PC-3 (cell line): ENCODE results near the gene MGMT. TPM values are rescaled to one million over a fixed set of nuclear protein-coding genes. Genes with fewer than 3 reads are reported as not detected.

ENCODE experiments used
- ATAC-seq: fragments of 200-7000 bp; cut with Tn5 transposase; 2 replicates; pipeline ENCODE4 v1.9.1; 2020; ENCODE audit warnings: mild to moderate bottlenecking, moderate library complexity
- BruUV-seq: library from RNA; stranded (reverse); fragments of 400-500 nt; replicated peaks from 2 replicates; lab custom pipeline; 2021; lab: Mats Ljungman, UMichigan
- CTCF ChIA-PET: fragments of 300-600 bp; sonication (Branson Sonifier 250); formaldehyde crosslinking; loops from one replicate; lab custom pipeline; 2022; ENCODE audit warnings: antibody characterized with exemption; lab: Charles Lee
- POLR2A ChIA-PET: fragments of 300-600 bp; sonication (Branson Sonifier 250); formaldehyde crosslinking; loops from one replicate; lab custom pipeline; 2022; ENCODE audit warnings: antibody characterized with exemption; ENCODE audit not compliant: unreplicated experiment; lab: Charles Lee
- DNase-seq: peaks from one replicate; pipeline ENCODE4 v3.0.0-alpha.2; 2015
- H2AFZ ChIP-seq: fragments of 300-600 bp; sonication (generic); 2 replicates; pipeline ENCODE4 v1.6.0; 2016; ENCODE audit warnings: antibody characterized with exemption, low read length
- H3F3A ChIP-seq: fragments of 300-600 bp; sonication (generic); one replicate; pipeline ENCODE4 v1.6.0; 2017; ENCODE audit warnings: antibody characterized with exemption, low read length, control low read depth, mild to moderate bottlenecking; ENCODE audit not compliant: unreplicated experiment
- H3K27ac ChIP-seq: fragments of 300-600 bp; sonication (generic); 2 replicates; pipeline ENCODE4 v1.5.1; 2016; ENCODE audit warnings: mild to moderate bottlenecking, low read length
- H3K27me3 ChIP-seq: fragments of 300-600 bp; sonication (generic); 2 replicates; pipeline ENCODE4 v1.6.1; 2016; ENCODE audit warnings: low read length, mixed read lengths
- H3K36me3 ChIP-seq: fragments of 300-600 bp; sonication (generic); 2 replicates; pipeline ENCODE4 v1.6.1; 2016; ENCODE audit warnings: low read depth, mixed run types, low read length, mixed read lengths
- H3K4me1 ChIP-seq: fragments of 300-600 bp; sonication (generic); 2 replicates; pipeline ENCODE4 v1.5.1; 2016; ENCODE audit warnings: low read length; ENCODE audit not compliant: insufficient read depth
- H3K4me2 ChIP-seq: fragments of 300-600 bp; sonication (generic); 2 replicates; pipeline ENCODE4 v1.6.0; 2016; ENCODE audit warnings: low read length
- H3K4me3 ChIP-seq: fragments of 300-600 bp; sonication (generic); 2 replicates; pipeline ENCODE4 v1.5.1; 2016; ENCODE audit warnings: mild to moderate bottlenecking, low read length, mixed read lengths
- H3K79me2 ChIP-seq: fragments of 300-600 bp; sonication (generic); 2 replicates; pipeline ENCODE4 v1.6.1; 2017; ENCODE audit warnings: low read length, mixed read lengths
- H3K9ac ChIP-seq: fragments of 300-600 bp; sonication (generic); 2 replicates; pipeline ENCODE4 v1.6.0; 2016; ENCODE audit warnings: mild to moderate bottlenecking, low read length
- H3K9me2 ChIP-seq: fragments of 300-600 bp; sonication (generic); replicated peaks from 2 replicates; pipeline ENCODE4 v1.6.1; 2016; ENCODE audit warnings: mixed run types, low read length, mixed read lengths
- H3K9me3 ChIP-seq: fragments of 300-600 bp; sonication (generic); 2 replicates; pipeline ENCODE4 v1.6.1; 2016; ENCODE audit warnings: low read length, mixed read lengths
- H4K20me1 ChIP-seq: fragments of 300-600 bp; sonication (generic); 2 replicates; pipeline ENCODE4 v1.6.1; 2016; ENCODE audit warnings: low read length, mixed read lengths
- EZH2 ChIP-seq: fragments of 300-600 bp; sonication (generic); IDR thresholded peaks from one replicate; pipeline ENCODE4 v1.6.1; 2017; ENCODE audit warnings: antibody characterized with exemption, mild to moderate bottlenecking, low read length; ENCODE audit not compliant: unreplicated experiment
- EZH2phosphoT487 ChIP-seq: fragments of 300-600 bp; sonication (generic); IDR thresholded peaks from 2 replicates; pipeline ENCODE4 v1.6.1; 2018; ENCODE audit warnings: mild to moderate bottlenecking, antibody characterized with exemption, low read length, borderline replicate concordance
- intact Hi-C: fragments of 100-400 bp; cut with micrococcal nuclease; formaldehyde crosslinking; loops from 2 replicates; pipeline ENCODE4 v1.9.0; 2023
- total RNA-seq: library from RNA; depleted of rRNA; stranded (reverse); fragments of >200 nt; gene quantifications from 2 replicates; pipeline ENCODE4 v1.2.3, GENCODE V29; 2014
- TF ChIP-seq, protein P1 (sequence below): fragments of 300-600 bp; sonication (generic); conservative IDR thresholded peaks from 2 replicates; pipeline ENCODE4 v1.5.1; 2017; ENCODE audit warnings: antibody characterized with exemption, low read depth, mild to moderate bottlenecking, low read length

The MGMT gene
- total RNA-seq, 1 experiment from 2014 or later, result 19.8 TPM

DNA sequence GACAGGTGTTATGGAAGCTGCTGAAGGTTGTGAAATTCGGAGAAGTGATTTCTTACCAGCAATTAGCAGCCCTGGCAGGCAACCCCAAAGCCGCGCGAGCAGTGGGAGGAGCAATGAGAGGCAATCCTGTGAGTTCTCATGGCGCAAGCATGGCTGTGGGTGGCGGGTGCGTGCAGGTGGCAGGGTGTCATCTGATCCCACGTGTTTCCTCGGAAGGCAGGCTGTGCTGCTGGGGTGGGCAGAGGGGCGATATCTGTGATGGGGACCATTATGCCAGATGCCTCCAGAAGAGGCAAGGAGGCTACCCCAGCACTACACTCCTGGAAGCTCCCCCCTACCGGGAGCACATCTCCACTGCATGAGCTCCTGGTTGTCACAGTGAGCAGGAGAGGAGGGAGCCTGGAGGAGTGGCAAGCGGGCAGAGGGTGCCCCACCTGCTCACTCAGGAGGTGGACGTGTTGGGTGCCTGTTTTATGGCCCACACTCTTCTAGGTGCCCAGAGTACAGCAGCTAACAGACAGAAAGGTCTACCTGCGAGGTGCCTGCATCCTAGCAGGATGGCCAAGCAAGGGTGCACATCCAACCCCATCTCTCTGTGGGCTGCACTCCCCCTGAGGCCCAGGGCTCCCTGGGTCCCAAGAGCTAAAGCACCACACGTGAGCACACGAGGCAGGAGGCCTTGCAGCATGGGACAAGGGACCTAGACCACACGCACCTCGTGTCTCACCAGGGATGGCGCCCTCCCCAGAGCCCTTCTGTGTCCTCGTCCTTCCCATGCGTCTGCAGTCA is 292.4 kb downstream of the MGMT start:
- H3K4me3 ChIP-seq, result no peak overlapping the region
- H3F3A ChIP-seq, result no peaks in the 10 kb centered on the region
- no peak overlapping the region for H3K4me2 ChIP-seq
- TF ChIP-seq, protein P1, sequence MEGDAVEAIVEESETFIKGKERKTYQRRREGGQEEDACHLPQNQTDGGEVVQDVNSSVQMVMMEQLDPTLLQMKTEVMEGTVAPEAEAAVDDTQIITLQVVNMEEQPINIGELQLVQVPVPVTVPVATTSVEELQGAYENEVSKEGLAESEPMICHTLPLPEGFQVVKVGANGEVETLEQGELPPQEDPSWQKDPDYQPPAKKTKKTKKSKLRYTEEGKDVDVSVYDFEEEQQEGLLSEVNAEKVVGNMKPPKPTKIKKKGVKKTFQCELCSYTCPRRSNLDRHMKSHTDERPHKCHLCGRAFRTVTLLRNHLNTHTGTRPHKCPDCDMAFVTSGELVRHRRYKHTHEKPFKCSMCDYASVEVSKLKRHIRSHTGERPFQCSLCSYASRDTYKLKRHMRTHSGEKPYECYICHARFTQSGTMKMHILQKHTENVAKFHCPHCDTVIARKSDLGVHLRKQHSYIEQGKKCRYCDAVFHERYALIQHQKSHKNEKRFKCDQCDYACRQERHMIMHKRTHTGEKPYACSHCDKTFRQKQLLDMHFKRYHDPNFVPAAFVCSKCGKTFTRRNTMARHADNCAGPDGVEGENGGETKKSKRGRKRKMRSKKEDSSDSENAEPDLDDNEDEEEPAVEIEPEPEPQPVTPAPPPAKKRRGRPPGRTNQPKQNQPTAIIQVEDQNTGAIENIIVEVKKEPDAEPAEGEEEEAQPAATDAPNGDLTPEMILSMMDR, result no peak
- TF ChIP-seq EZH2 (no peak), EZH2phosphoT487 (no peak)
- intact Hi-C loops, result no loop called here
- H3K27me3 ChIP-seq, result no peaks in the 10 kb centered on the region
- ChIA-PET CTCF (no interaction called here), POLR2A (no interaction called here)
- H3K9ac ChIP-seq, result no peak overlapping the region
- no peak for ATAC-seq
- no peaks in the 10 kb centered on the region for H3K79me2 ChIP-seq
- no peak overlapping the region for H2AFZ ChIP-seq
- H4K20me1 ChIP-seq, result no peaks in the 10 kb centered on the region
- no peaks in the 10 kb centered on the region for H3K36me3 ChIP-seq
- no peaks in the 10 kb centered on the region for H3K4me1 ChIP-seq
- H3K9me3 ChIP-seq, result no peaks in the 10 kb centered on the region
- BruUV-seq, result no TSS peak
- no peak overlapping the region for H3K27ac ChIP-seq
- DNase-seq, result no peak
- no peaks in the 10 kb centered on the region for H3K9me2 ChIP-seq

DNA sequence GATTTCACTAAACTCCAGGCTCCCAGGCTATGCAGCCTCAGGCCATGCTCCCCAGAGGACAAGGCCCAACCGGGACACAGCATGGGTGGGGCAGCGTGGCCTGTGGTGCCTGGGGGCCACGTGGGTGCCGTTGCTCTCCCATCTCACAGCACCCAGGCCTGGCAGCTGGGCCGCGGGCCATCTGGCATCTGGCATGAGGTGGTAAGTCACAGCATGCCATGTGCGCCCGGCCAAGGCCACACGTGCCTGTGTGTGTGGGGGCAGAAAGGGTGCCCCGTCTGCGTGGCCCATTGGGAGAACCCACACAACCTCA is 292.9 kb downstream of the MGMT start:
- Histone ChIP-seq H3K9me3 (no peaks in the 10 kb centered on the region), H3K36me3 (no peaks in the 10 kb centered on the region), H3F3A (no peaks in the 10 kb centered on the region), H4K20me1 (no peaks in the 10 kb centered on the region), H3K4me1 (no peaks in the 10 kb centered on the region), H3K79me2 (no peaks in the 10 kb centered on the region), H2AFZ (no peak overlapping the region), H3K27me3 (no peaks in the 10 kb centered on the region), H3K9ac (no peak overlapping the region), H3K27ac (no peak overlapping the region), H3K4me2 (no peak overlapping the region), H3K9me2 (no peaks in the 10 kb centered on the region), H3K4me3 (no peak overlapping the region)
- no peak for DNase-seq
- BruUV-seq, result no TSS peak
- intact Hi-C loops, result no loop called here
- TF ChIP-seq, protein P1, result no peak
- TF ChIP-seq EZH2phosphoT487 (no peak), EZH2 (no peak)
- ChIA-PET CTCF (no interaction called here), POLR2A (no interaction called here)
- no peak for ATAC-seq

DNA sequence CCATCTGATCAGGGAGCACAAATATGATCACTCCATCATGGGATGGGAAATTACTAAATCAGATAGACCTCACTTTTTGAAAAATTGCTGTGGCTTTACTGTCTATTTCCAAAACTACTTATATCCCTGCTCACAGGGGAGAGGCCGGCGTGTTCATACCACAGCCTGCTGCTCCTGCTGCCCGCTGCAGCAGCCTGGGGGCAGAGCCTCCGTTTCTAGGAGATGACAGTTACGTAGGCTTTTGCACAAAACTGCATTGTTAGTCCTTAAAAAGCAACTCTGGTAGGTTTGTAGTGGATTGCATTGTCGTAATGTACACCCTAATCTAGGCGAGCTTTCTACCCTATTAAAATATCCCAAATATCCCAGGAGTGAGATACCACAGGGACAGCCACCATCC is 293.4 kb downstream of the MGMT start:
- Histone ChIP-seq H4K20me1 (no peaks in the 10 kb centered on the region), H3K9me2 (no peaks in the 10 kb centered on the region), H3K27me3 (no peaks in the 10 kb centered on the region), H3K4me2 (no peak overlapping the region), H3K9ac (no peak overlapping the region), H3K4me1 (no peaks in the 10 kb centered on the region), H3K27ac (no peak overlapping the region), H3K79me2 (no peaks in the 10 kb centered on the region), H3F3A (no peaks in the 10 kb centered on the region), H3K36me3 (no peaks in the 10 kb centered on the region), H3K4me3 (no peak overlapping the region), H2AFZ (no peak overlapping the region), H3K9me3 (no peaks in the 10 kb centered on the region)
- BruUV-seq, result no TSS peak
- DNase-seq (no peak), ATAC-seq (no peak)
- ChIA-PET POLR2A (no interaction called here), CTCF (no interaction called here)
- TF ChIP-seq, protein P1, result no peak
- no peak for TF ChIP-seq EZH2phosphoT487
- no peak for TF ChIP-seq EZH2
- intact Hi-C loops, result no loop called here
